IPS DF 19.7 (cell line): ENCODE results near the gene FREM2.

Source experiments
- DNase-seq: peaks from one replicate; pipeline ENCODE4 v3.0.0-alpha.2; 2013; ENCODE audit warnings: low read depth, low spot score

The FREM2 gene

DNA sequence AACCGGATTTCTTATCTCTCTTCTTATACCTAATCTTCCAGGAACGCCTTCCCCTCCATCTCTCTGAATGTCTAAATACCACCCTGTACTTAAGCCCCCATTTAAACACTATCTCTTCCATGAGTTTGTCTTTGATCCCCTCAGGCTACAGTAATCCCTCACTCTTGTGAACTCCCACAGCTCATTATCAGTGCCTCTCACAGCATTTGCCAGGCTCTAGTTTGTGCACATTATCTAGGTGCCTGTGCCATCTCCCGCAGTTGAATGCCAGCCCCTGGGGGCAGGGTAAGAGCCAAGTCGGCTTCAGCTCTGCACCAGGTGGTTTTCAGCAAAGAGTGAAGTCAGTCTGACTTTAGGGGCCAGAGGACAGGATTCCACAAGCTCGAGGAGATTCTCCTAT lies 71.4 kb downstream of the FREM2 start:
- DNase-seq: no peak

DNA sequence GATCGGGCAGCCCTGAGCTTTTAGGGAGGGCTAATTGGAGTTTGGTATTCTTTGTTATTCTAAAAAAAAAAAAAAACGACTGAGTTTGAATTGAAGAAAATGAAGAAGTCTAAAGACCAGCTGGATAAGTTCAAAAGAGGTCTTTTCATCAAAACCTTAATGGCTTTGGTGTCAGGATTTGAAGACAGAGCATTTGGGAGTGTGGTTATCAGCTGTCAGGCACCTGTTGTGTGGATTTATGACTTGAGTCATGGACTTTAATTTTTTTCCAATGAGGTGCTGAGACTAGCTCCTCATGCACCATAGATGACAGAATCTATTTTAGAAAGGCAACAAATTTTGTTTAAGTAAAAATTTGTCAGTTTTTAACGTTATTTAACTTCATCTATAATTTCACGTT lies 72.5 kb downstream of the FREM2 start:
- DNase-seq: no peak

DNA sequence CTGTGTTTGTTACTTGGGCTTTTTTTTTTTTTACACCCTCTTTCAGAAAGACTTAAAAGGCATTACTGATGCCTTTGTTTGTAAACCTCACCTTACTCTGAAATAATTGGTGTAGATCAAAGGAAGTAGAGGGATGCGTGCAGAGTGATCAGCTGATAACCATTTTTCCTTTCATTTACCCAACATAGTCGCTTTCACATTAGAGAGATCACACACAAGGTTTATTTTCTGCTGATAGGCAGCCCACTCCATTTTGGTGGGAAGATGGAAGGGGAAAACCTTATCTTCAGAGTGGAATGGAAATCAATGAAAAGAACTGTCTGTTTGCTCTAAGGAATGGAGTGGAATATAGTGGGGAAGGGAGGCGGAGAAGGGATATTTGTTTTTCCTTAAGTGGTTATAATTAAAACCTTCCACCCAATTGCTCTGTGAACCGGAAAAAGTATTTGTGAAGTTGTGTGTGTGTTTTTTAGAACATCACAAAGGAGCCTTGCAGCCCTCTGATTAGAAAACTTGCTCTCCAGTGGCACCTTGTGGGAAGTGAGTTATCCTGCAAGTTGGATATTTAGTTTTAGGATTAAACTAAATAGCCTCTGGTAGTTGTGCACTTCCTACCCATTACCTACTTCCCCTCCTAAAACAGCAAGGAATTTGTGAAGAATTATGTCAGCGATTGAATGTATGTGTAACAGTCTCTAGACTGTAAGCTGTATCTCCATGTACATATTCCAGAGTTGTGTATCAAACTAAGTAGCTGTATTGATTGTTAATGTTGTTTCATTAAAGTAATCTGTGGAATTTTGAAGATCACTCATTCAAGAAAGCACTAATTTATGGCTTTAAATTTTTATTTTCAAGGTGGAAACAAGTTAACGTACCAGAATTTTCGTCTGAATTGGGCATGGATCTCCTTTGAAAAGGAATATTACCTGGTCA lies 76.8 kb downstream of the FREM2 start:
- DNase-seq: peak; percentile 9

DNA sequence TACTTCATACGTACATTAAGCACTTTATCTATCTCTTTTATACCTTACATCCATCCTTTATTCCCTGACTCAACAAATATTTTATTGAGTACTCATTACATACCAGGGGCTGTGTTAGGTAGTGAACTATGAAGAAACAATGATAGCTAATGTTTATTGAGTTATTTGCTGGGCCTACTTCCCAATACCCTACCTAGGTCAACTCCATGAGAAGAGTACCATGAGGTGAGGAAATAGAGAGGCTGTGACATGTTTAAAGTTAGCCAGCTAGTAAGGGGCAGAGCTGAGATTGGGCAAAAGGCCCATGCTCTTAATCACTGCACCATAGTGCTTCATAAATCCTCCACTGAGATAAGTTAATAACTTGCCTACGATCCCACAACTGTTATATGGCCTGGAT lies 79.9 kb downstream of the FREM2 start:
- no peak for DNase-seq

DNA sequence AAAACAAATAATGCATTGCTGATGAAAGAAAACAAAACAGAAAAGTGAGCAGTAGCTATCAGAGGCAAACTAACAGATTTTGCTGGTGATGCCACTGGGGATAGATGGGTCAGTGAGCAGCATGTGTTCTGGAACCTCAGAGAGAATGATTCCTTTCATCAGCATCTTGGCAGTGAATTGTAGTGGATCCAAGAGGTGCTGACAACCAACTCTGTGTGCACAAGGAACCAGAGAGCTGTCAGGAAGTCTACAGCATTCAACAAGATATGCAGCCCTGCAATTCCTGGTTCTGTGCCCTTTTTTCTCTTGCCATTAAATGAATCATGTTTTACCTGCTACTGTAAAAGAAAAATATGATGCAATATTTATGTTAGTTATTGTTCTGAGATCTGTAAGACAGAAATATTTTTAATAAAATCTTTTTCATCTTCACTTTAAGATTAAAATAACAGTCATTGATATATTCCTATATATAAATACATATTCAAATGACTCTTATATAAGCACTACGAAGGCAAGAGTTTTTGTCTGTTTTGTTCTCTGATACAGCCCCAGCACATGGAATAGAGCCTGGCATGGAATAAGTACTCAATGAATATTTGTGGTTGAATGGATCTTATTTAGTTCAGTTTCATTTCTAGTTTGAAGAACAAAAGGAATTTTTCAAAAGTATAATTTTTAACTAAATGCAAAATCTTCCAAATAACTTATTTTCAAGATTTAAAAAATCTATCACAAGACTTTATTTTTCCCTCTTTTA lies 80.8 kb downstream of the FREM2 start:
- DNase-seq: no peak

DNA sequence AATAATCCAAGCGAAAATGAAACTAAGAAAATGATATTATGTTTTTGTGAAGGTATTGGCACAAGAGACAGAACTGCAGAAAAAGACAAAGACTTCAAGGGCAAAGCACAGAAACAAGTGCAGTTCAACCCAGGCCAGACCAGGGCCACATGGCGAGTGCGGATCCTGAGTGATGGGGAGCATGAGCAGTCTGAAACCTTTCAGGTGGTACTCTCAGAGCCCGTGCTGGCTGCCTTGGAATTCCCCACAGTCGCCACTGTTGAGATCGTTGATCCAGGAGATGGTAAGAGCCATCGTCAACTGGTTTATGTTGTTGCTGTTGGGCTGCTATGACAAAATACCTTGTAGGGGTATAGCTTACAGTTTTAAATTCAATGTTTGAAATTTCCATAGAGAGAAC lies 82.6 kb downstream of the FREM2 start:
- no peak for DNase-seq

DNA sequence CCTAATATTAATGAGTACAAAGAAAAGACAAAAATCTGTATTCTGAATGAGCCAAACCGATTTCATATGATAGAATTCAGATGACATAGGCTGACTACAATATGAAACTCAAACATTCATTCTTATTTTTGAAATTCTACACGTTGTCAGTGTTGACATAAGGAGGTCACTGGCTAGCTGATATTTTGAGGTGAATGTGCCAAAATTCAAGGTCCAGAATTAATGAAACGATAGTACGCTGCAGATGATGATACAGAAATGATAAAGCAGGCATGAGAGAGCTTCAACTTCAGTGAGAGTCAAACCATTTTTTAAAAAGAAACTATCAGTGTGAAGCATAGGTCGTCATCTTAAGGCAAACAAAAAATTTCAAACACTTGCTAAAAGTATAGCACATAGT lies 88.2 kb downstream of the FREM2 start:
- no peak for DNase-seq

DNA sequence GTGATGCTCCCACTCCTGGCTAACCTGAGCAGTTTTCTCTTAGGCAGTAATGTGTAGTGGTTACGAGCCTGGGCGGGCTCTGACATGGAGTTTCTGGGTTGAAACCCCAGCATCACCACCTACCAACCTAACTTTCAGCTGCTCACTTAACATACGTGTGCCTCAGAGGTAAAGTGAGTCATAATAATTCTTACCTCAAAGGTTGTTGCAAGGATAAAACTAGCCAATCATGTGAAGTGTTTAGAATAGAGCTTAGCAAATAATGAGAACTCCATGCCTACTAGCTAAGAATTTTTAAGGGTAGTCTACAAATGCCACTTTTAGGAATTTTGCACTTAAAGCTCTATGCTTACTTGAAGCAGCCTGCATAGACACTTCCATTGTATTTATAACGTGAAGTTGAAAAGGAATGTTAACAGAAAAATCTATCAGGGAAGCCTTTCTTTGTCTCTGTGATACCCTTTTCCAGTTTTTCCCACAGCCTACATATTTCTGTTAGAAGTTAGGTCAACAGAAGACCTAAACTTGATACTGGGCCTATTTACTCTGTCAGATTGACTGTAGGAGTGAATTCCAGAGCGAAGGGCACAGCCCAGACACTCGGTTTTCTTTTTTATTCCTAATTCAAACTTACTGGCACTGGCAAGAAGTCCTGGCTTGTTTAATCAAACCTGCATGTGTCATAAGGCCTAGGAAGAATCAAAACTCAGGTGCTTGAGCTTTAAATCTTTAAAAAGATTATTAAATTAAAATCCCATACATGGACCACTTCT lies 90.7 kb downstream of the FREM2 start:
- DNase-seq: no peak

DNA sequence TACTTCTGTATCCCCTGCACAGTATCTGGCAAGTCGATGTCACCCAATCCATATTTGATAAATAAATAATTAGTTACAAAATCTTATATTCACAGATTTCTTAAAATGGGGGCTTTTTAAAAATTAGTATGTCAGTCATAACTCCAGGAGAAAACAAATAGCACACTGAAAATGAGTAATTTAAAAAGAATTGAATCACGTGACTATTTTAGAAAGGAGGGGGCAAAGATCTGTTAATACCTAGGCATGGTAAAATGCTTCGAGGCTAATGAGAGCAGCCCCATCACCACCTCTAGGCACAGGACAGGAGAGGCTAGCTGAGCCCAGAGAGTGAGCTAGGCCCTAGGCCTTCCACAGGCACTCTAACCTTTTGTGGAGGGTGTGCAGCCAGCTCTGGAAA lies 94.7 kb downstream of the FREM2 start:
- DNase-seq: no peak

DNA sequence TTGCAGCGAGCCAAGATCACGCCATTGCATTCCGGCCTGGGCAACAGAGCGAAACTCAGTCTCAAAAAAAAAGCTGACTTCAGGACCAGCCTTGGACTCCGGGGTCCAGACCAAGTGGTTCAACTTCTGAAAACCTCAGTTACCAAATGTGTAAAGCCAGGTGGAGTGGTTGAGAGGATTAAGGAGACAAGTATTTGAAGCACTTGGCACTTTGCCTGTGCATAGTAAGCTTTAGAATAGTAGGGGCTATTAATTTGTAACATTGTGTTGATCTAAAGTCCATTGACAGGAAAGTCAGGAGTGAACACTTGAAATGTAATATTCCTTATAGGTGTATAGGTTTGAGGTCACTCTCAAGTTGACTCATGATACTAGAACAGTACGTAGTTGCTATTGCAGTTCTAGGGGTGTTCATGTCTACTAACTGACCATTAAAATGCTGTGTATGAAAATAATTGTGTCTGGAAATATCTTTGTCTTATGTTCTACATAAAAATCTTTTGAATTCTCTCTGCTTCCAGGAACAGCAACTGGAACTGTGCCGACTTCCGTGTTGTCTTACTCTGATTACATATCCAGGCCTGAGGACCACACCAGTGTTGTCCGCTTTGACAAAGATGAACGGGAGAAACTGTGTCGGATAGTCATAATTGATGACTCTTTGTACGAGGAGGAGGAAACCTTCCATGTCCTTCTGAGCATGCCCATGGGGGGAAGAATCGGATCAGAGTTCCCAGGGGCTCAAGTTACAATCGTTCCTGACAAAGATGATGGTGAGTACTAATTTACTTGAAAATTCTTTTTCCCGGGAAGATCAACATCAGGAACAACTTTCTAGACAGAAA lies 97.4 kb downstream of the FREM2 start:
- no peak for DNase-seq

DNA sequence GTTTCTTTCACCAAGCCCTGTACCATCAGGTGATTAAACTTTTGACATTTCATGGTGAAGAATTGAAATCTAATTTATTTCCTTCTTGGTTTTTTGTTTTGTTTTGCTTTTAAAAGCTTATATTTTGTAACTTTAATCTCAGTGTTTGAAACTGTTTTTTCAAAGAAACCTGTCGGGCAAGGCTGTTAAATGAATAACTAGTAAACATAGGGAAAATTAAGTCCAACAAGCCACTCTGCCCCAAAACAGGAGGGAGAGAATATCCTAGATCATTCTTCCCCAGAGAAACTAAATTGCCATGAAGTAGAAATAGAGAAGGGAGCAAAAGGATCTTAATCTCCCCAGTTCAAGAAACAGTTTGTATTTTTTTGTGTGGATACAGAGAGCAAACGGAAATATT lies 98.2 kb downstream of the FREM2 start:
- no peak for DNase-seq

DNA sequence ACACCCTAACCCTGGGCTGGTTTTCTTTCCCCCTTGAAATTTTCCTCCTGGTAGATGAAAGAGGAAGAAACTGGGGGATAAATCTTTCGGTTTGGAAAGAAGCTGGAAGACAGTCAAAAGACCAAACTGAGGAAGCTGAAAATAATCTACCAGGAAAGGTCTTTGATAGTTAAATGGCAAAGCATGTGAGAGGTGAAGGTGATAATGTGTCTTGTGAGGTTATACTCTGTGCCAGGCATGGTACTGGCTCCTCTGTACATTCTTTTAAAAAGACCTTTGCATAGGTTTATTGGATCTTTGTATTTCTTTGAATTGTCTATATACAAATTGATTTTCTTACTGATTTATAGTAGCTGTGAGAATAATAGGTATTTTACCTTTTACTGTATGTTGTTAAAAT lies 98.6 kb downstream of the FREM2 start:
- DNase-seq: no peak

DNA sequence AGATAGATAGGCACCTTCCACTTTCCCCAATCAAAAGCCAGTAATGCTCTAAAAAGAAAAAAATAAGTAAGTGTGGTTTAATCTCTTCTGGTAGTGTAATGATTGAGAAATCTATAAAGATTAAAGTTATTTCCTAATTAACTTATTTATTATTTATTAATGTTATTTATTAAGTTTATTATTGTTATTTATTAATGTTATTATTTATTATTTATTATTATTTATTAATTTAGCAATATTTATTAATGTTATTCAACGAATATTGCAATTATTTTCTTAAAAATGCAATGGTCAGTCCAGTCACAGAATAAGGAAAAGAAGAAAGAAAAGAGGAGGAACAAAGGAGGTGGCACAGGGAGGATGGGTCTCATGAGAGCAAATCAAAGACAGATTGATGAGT lies 100.7 kb downstream of the FREM2 start:
- no peak for DNase-seq

DNA sequence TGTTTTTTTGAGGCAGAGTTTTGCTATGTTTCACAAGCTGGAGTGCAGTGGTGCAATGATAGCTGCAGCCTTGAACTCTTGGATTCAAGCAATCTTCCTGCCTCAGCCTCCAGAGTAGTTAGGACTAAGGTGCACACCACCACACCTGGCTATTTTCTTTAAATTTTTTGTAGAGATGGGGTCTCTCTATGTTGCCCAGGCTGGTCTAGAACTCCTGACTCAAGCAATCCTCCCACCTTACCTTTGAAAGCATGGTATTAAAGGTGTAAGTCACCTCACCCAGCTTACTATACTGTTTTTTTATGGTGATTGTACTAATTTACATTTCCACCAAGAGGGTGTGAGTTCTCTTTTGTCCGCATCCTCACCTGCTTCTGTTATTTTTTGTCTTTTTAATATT lies 110.0 kb downstream of the FREM2 start:
- no peak for DNase-seq

DNA sequence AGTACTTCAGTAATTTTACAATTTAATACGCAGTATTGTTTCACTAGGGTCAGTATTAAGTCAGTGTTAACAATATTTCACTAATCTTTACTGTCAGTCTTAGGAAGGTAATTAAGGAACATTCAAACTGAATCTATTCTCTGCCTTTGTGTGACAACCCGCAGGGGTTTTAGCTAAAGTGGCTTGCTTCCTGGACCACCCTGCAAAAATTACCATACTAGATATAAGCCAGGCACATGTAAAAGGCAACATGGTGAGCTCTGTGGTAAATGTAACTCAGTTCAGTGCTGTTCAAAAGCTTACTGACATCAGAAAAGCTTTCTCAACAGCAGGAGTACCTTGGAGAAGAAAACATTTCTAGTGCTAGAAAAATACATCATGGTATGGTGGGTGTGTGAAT lies 116.7 kb downstream of the FREM2 start:
- no peak for DNase-seq

DNA sequence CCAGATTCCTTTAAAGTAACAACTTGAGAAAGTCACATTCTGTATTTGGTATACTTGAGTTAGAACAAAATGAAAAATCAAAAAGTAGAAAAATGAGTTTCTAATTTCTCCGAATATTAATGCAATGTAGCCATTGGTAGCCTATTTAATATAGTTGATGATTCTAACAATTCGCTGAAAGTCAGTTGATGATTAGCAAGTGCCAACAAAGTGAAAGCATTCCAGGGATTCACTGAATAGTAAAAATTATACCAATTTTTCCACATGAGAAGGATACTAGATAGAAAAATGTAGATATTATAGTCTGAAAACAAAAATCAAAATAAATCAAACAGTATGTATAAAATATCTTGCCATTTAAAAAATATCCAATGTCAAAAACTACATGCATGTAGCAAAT lies 117.2 kb downstream of the FREM2 start:
- no peak for DNase-seq

DNA sequence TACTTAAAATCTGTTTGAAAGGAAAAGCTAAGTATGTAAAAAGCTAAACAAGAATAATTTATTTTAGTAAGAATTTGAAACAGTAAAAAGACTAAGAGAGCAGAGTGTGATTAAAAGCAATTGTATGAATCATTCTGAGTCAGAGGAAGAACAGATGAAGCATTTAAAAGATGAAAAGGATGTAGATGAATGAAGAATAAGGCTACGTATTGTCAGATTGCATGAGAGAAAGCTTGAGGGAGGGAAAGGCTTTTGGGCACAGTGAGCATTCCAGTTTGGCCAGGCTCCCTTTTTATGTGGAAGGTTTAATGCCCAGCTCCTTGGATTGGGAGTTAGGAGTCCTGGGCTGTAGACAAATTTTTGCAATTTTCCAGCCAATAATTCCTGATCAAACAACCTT lies 117.7 kb downstream of the FREM2 start:
- DNase-seq: no peak

DNA sequence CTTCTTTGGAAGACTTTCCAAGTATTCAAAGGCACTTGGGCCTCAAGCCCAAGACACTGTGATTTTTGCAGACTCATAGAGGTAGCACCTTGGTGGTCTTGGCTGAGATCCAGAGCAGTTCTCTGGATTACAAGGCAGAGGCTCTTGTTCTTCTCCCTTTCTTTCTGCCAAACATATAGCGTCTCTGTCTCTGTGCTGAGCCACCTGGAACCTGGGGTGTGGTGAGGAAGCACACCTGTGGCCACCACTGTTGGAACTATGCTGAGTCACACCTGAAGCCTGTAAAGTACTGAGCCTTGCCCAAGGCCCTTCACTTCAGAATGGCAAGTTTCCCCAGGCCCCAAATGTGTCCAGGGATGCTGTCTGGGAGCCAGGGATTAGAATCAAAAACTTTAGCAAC lies 127.5 kb downstream of the FREM2 start:
- DNase-seq: no peak

DNA sequence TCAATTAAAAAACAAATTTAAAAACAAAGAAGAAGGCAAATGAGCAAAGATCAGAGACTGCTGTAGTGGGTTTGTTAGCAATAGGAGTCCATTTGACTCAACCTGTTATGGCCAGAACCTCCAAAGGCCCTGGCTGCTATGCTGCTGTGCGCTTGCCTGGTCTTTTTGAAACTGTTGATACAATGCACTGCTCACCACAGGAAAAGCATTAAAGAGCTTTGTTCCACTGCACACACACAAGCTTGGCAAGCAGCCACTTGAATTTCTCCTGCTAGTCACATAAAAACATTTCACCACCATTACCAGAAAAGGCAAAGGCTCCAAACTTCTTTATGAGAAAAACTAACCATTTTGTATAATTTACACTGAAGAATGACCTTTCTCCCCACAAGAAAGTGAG lies 132.2 kb downstream of the FREM2 start:
- DNase-seq: no peak

DNA sequence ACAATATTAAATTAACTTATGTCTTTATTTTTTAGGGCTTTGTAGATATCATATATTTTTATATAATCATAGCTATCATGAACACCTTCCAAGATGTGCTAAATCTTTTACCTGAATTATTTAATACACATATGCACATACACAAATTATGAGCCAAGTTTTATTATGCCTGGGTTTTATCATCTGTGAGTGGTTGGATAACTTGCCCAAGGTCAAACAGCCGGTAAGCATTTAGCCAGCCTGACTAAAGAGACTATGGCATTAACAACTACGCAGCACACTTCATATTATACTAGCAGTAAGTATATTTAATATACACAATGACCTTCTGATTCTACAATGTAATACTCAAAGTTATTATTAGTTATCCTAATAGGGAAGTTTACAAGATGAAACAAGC lies 132.7 kb downstream of the FREM2 start:
- DNase-seq: no peak

DNA sequence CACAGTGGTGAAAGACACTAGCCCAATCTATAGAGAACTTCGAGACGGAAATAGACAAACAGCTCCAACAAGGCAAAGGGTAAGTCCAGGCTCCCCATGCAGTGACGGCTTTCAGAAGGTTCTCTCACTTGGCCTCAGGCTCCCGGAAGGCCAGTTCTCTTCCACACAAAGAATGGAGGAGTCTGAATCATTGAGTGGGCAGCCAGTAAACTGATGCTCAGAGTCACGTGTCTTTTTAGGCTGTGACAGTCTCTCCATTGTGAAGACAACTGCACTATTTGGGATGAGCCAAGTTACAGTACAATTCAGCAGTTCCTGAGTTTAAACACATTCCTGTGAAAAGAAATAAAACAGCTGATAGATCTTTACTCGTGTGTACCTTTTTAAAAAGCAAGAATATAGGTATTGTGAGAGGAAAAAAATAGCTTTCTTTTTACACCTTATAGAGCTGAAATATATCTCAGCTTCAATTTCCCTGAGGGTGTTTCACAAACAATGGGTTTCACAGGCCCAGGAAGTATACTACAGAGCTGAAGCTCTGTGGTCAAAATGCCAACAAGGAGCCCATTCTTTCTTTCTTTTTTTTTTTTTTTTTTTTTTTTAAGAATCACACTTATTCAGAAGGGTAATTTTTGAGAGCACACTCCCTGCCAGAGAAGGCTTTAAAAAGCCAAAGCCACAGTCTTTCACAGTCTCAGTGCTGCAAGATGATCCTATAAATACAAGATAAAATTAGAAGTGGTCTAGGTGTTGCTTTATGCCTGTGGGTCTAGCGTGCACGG lies 135.1 kb downstream of the FREM2 start:
- no peak for DNase-seq
